ENCODE measurements around the gene TAOK3. TPM values are rescaled to one million over a fixed set of nuclear protein-coding genes. Genes with fewer than 3 reads are reported as not detected.

The TAOK3 gene
- total RNA-seq, 1 donor = 27.9 TPM

DNA sequence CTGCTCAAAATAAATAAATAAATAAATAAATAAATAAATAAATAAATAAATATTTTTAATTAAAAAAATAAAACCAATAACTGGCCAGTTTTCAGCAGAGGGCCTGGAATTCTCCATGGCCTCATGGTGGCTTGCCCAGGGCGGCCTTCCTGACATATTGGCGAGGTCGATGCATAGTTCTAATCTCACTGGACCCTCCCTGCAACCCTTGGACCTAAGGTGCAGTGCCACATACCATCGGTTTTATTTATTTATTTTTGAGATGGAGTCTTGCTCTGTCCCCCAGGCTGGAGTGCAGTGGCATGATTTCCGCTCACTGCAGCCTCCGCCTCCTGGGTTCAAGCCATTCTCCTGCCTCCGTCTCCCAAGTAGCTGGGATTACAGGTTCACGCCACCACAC is 265.0 kb downstream of the TAOK3 start:
- Histone ChIP-seq H3K4me2 (ENCODE audit: insufficient read depth, low read length) (no peak overlapping the region), H3K9me3 (ENCODE audit: low read depth, low read length) (no peaks in the 10 kb centered on the region)

DNA sequence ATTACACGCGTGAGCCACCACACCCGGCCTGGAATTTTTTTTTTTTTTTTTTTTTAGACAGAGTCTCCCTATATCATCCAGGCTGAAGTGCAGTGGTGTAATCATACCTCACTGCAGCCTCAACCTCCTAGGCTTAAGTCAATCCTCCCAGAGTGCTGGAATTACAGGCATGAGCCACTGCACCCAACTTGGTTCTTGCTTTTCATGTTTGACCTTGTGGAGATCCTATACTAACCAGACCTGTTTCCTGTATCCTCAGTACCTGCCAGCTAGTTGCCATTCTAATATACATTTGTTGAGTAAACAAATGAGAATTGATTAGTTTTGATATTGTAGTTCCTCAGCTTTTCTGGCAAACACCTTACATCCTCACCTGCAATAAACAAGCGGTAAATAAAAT is 265.7 kb downstream of the TAOK3 start:
- Histone ChIP-seq H3K36me3 (ENCODE audit: insufficient read depth, low read length) (no peaks in the 10 kb centered on the region), H3K4me1 (ENCODE audit: insufficient read depth, low read length) (peaks cover 7% of the 10 kb centered on the region), H2AFZ (ENCODE audit: low read length) (no peak overlapping the region), H3K4me2 (ENCODE audit: insufficient read depth, low read length) (no peak overlapping the region), H3K27me3 (ENCODE audit: insufficient read depth, low read length) (no peaks in the 10 kb centered on the region), H3K9me3 (ENCODE audit: low read depth, low read length) (no peaks in the 10 kb centered on the region), H3K27ac (ENCODE audit: low read depth, low read length) (no peak overlapping the region), H3K79me2 (ENCODE audit: insufficient read depth, low read length) (no peaks in the 10 kb centered on the region), H4K20me1 (ENCODE audit: insufficient read depth, low read length) (no peaks in the 10 kb centered on the region), H3K4me3 (ENCODE audit: insufficient read depth, low read length) (no peak overlapping the region)
- TF ChIP-seq, protein P1, sequence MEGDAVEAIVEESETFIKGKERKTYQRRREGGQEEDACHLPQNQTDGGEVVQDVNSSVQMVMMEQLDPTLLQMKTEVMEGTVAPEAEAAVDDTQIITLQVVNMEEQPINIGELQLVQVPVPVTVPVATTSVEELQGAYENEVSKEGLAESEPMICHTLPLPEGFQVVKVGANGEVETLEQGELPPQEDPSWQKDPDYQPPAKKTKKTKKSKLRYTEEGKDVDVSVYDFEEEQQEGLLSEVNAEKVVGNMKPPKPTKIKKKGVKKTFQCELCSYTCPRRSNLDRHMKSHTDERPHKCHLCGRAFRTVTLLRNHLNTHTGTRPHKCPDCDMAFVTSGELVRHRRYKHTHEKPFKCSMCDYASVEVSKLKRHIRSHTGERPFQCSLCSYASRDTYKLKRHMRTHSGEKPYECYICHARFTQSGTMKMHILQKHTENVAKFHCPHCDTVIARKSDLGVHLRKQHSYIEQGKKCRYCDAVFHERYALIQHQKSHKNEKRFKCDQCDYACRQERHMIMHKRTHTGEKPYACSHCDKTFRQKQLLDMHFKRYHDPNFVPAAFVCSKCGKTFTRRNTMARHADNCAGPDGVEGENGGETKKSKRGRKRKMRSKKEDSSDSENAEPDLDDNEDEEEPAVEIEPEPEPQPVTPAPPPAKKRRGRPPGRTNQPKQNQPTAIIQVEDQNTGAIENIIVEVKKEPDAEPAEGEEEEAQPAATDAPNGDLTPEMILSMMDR (IDR thresholded peaks at IDR 0.05; ENCODE audit: extremely low read depth, low read depth, low read length) = no peak
- DNase-seq (ENCODE audit: insufficient read length, low spot score, missing footprints) = no peak

More for the DNA sequence above, 265.0 kb downstream of the TAOK3 start:
- H3K4me3 ChIP-seq (ENCODE audit: insufficient read depth, low read length) = no peak overlapping the region
- no peak overlapping the region for H3K27ac ChIP-seq (ENCODE audit: low read depth, low read length)
- DNase-seq (ENCODE audit: insufficient read length, low spot score, missing footprints) = no peak
- no peaks in the 10 kb centered on the region for H4K20me1 ChIP-seq (ENCODE audit: insufficient read depth, low read length)
- H2AFZ ChIP-seq (ENCODE audit: low read length) = no peak overlapping the region
- TF ChIP-seq, protein P1 (IDR thresholded peaks at IDR 0.05; ENCODE audit: extremely low read depth, low read depth, low read length) = no peak
- H3K27me3 ChIP-seq (ENCODE audit: insufficient read depth, low read length) = no peaks in the 10 kb centered on the region
- H3K36me3 ChIP-seq (ENCODE audit: insufficient read depth, low read length) = no peaks in the 10 kb centered on the region
- no peaks in the 10 kb centered on the region for H3K79me2 ChIP-seq (ENCODE audit: insufficient read depth, low read length)
- peaks cover 6% of the 10 kb centered on the region for H3K4me1 ChIP-seq (ENCODE audit: insufficient read depth, low read length)

DNA sequence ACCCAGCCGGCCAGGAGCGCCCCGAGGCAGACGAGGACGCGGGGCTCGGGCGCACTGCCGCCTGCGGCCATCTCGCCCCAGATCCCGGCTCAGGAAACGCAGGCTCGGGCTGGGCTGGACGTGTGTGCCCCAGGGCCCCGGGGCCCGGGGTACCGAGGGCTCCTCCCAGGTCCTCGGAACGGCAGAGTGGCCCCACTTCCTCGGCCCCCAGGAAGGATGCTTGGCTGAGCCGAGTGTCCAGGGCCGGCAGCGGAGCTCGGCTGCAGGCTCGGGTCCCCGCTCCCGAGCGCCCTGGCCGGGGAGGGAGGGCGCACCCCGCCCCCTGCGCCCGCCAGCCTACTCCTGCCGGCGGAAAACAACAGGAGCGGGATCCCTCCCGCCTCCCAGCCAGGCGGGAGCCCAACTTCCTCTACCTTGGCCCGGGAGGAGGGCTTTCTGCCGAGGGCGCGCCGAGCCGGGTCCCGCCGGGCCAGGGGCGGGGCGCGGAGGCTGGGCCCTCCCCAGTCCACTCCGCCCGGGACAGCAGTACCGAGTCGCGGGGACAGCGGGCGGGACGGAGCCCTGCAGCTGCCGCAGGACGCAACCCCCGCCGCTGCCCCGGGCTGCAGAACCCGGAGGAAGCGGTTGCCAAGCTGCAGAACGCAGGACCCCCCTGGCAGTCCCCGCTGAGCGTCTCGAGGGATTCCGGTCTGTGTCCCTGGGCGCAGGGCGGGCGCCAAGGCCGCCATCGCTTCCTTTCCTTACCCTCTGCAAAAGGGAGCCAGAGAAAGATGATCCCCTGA is 268.9 kb downstream of the TAOK3 start, which contains the start of gene VSIG10:
Gene VSIG10, minus strand, starts transcription at position 411 of the 782 bp plus-strand sequence. Its CDS starts 340 bp downstream, at position 71.
- peak within 1 kb of the TSS; percentile 93 for H2AFZ ChIP-seq (ENCODE audit: low read length)
- H3K79me2 ChIP-seq (ENCODE audit: insufficient read depth, low read length) = no peaks in the 10 kb centered on the region
- peak; percentile 97 for DNase-seq (ENCODE audit: insufficient read length, low spot score, missing footprints)
- no peaks in the 10 kb centered on the region for H4K20me1 ChIP-seq (ENCODE audit: insufficient read depth, low read length)
- peak within 1 kb of the TSS; percentile 90 for H3K4me2 ChIP-seq (ENCODE audit: insufficient read depth, low read length)
- H3K4me3 ChIP-seq (ENCODE audit: insufficient read depth, low read length) = peak within 1 kb of the TSS; percentile 78
- TF ChIP-seq, protein P1 (IDR thresholded peaks at IDR 0.05; ENCODE audit: extremely low read depth, low read depth, low read length) = no peak
- no peaks in the 10 kb centered on the region for H3K36me3 ChIP-seq (ENCODE audit: insufficient read depth, low read length)
- H3K4me1 ChIP-seq (ENCODE audit: insufficient read depth, low read length) = peaks cover 7% of the 10 kb centered on the region
- H3K9me3 ChIP-seq (ENCODE audit: low read depth, low read length) = no peaks in the 10 kb centered on the region
- no peak within 1 kb of the TSS for H3K27ac ChIP-seq (ENCODE audit: low read depth, low read length)
- no peaks in the 10 kb centered on the region for H3K27me3 ChIP-seq (ENCODE audit: insufficient read depth, low read length)

DNA sequence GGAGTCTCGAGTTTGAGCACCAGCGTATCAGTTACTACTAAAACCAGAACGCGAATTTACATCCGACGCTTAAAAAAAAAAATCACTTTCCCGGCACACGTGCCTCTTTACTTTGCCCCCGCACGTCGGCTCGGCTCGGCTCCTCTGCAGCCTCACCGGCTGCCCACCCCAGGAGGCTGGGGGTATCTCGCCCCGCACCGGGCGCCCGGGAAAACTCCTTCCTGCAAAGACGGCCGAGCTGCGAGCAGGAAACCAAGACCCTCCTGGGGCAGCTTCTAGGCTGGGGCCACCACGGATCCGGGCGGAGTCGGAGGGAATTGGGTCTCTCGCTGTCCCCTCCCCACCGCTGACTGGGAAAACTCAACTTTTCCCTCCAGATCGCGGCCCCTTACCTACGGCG is 269.5 kb downstream of the TAOK3 start:
- Histone ChIP-seq H3K4me3 (ENCODE audit: insufficient read depth, low read length) (peak overlapping the region; percentile 78), H2AFZ (ENCODE audit: low read length) (peak overlapping the region; percentile 93), H3K36me3 (ENCODE audit: insufficient read depth, low read length) (no peaks in the 10 kb centered on the region), H3K9me3 (ENCODE audit: low read depth, low read length) (no peaks in the 10 kb centered on the region), H3K79me2 (ENCODE audit: insufficient read depth, low read length) (no peaks in the 10 kb centered on the region), H3K27me3 (ENCODE audit: insufficient read depth, low read length) (no peaks in the 10 kb centered on the region), H3K4me2 (ENCODE audit: insufficient read depth, low read length) (peak overlapping the region; percentile 90), H4K20me1 (ENCODE audit: insufficient read depth, low read length) (no peaks in the 10 kb centered on the region), H3K4me1 (ENCODE audit: insufficient read depth, low read length) (peaks cover 7% of the 10 kb centered on the region), H3K27ac (ENCODE audit: low read depth, low read length) (no peak overlapping the region)
- peak; percentile 67 for DNase-seq (ENCODE audit: insufficient read length, low spot score, missing footprints)
- TF ChIP-seq, protein P1 (IDR thresholded peaks at IDR 0.05; ENCODE audit: extremely low read depth, low read depth, low read length) = no peak

All from osteoblast (primary cell).